Activated CD4-positive, alpha-beta T cell treated with anti-CD3 and anti-CD28 coated beads for 48 hours (primary cell): ENCODE results near the gene TST.
A peak's percentile ranks its signal among the peaks of the same experiment; 100 is the strongest.

ENCODE experiments used
- DNase-seq: peaks from one replicate; pipeline ENCODE4 v3.0.0-alpha.2; 2020

The TST gene

GRCh38 chr22:37030560-37031281, 11.5 kb upstream of the TST start:
- DNase-seq, result no peak

- DNase-seq, result no peak
Measured at GRCh38 chr22:37028692-37029674, 9.7 kb upstream of the TST start.

- DNase-seq, result no peak
Measured at GRCh38 chr22:37027556-37027955, 8.3 kb upstream of the TST start.

GRCh38 chr22:37026325-37026724, 7.1 kb upstream of the TST start:
- DNase-seq, result no peak

GRCh38 chr22:37025500-37026070, 6.3 kb upstream of the TST start:
- no peak for DNase-seq

- no peak for DNase-seq
Measured at GRCh38 chr22:37024339-37025157, 5.3 kb upstream of the TST start.

- no peak for DNase-seq
Measured at GRCh38 chr22:37023743-37024338, 4.6 kb upstream of the TST start.

GRCh38 chr22:37022483-37023337, 3.5 kb upstream of the TST start:
- no peak for DNase-seq

- peak; percentile 72 for DNase-seq
Measured at GRCh38 chr22:37021710-37022482, 2.6 kb upstream of the TST start.

- DNase-seq, result no peak
Measured at GRCh38 chr22:37021041-37021440, 1.8 kb upstream of the TST start.

GRCh38 chr22:37020192-37020479, 889 bp upstream of the TST start:
- no peak for DNase-seq

- DNase-seq, result no peak
Measured at GRCh38 chr22:37018815-37019308, 385 bp downstream of the TST start.

- DNase-seq, result no peak
Measured at GRCh38 chr22:37018086-37018814, 997 bp downstream of the TST start.

GRCh38 chr22:37017356-37017755, 1.9 kb downstream of the TST start:
- no peak for DNase-seq

- no peak for DNase-seq
Measured at GRCh38 chr22:37016134-37016910, 2.9 kb downstream of the TST start.

- no peak for DNase-seq
Measured at GRCh38 chr22:37015587-37015878, 3.7 kb downstream of the TST start.

- DNase-seq, result no peak
Measured at GRCh38 chr22:37014835-37015586, 4.2 kb downstream of the TST start.

GRCh38 chr22:37014415-37014806, 4.8 kb downstream of the TST start:
- no peak for DNase-seq

GRCh38 chr22:37012956-37013355, 6.3 kb downstream of the TST start:
- no peak for DNase-seq
